BE2C (cell line): Measurements from ENCODE around the gene RALGAPA2.

ENCODE experiments used
- DNase-seq: peaks from one replicate; pipeline ENCODE4 v3.0.0-alpha.2; 2020
- H3K27me3 ChIP-seq: fragments of 250-450 bp; sonication (Bioruptor Pico); 2 replicates; pipeline ENCODE4 v1.5.1; 2020; ENCODE audit warnings: mild to moderate bottlenecking
- H3K36me3 ChIP-seq: fragments of 250-450 bp; sonication (Bioruptor Pico); 2 replicates; pipeline ENCODE4 v1.5.1; 2020; ENCODE audit warnings: mild to moderate bottlenecking
- H3K4me1 ChIP-seq: fragments of 250-450 bp; sonication (Bioruptor Pico); 2 replicates; pipeline ENCODE4 v1.5.1; 2020
- H3K4me3 ChIP-seq: 2 replicates; pipeline ENCODE4 v1.5.1; 2011; ENCODE audit warnings: low read depth, low read length
- H3K9me3 ChIP-seq: fragments of 250-450 bp; sonication (Bioruptor Pico); 2 replicates; pipeline ENCODE4 v1.5.1; 2020
- TF ChIP-seq, protein P1 (sequence below): IDR thresholded peaks from 2 replicates; pipeline ENCODE4 v1.5.1; 2012; ENCODE audit warnings: mild to moderate bottlenecking, low read depth, low read length

Gene RALGAPA2

DNA sequence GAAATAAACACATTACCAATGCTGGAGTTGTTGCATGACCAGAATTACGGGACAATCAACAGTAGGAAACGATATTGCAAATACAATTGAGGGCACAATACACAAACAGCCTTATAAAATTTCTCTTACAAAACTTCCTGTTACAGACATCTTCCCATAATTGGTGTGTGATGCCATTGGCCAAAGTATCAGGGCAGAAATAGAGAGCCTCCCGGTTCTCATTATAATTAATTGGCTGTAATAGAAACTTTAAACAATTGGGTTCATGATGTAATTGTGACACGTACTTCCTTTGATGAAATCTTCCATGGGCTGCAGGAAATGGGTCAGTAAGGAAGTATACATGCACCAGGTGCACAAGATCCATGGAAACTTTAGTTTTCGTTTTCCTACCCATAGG, 40.3 kb upstream of the RALGAPA2 start:
- Histone ChIP-seq H3K4me1 (no peaks in the 10 kb centered on the region), H3K36me3 (no peaks in the 10 kb centered on the region), H3K4me3 (no peak overlapping the region), H3K27me3 (peaks cover 23% of the 10 kb centered on the region), H3K9me3 (no peaks in the 10 kb centered on the region)
- TF ChIP-seq, protein P1, sequence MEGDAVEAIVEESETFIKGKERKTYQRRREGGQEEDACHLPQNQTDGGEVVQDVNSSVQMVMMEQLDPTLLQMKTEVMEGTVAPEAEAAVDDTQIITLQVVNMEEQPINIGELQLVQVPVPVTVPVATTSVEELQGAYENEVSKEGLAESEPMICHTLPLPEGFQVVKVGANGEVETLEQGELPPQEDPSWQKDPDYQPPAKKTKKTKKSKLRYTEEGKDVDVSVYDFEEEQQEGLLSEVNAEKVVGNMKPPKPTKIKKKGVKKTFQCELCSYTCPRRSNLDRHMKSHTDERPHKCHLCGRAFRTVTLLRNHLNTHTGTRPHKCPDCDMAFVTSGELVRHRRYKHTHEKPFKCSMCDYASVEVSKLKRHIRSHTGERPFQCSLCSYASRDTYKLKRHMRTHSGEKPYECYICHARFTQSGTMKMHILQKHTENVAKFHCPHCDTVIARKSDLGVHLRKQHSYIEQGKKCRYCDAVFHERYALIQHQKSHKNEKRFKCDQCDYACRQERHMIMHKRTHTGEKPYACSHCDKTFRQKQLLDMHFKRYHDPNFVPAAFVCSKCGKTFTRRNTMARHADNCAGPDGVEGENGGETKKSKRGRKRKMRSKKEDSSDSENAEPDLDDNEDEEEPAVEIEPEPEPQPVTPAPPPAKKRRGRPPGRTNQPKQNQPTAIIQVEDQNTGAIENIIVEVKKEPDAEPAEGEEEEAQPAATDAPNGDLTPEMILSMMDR = no peak
- no peak for DNase-seq

DNA sequence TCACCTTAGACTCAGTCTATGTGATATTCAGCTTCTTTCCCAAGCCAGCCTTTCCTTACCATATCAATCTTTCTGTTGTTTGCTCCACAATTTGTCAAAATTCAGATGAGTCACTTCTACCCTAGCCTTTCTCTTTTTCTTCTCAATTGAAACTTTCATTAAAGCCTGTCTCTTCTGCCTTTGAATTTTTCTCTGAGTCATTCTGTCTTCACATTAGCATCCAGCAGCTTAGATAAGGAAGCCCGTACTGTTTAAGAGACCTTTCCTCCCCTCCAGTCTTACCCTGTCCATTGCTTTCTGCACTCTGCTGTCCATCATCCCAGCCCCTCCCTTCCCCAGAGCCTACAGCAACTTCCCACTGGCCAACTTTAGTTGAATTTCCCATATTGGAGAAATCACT, 34.9 kb upstream of the RALGAPA2 start:
- no peaks in the 10 kb centered on the region for H3K9me3 ChIP-seq
- no peak for DNase-seq
- no peak overlapping the region for H3K4me3 ChIP-seq

GRCh38 chr20:20744170-20744725, 31.8 kb upstream of the RALGAPA2 start:
- no peaks in the 10 kb centered on the region for H3K9me3 ChIP-seq
- TF ChIP-seq, protein P1 = no peak
- H3K27me3 ChIP-seq = peaks cover 5% of the 10 kb centered on the region
- H3K4me1 ChIP-seq = no peaks in the 10 kb centered on the region
- no peaks in the 10 kb centered on the region for H3K36me3 ChIP-seq
- no peak for DNase-seq
- no peak overlapping the region for H3K4me3 ChIP-seq

More for the DNA sequence above, 34.9 kb upstream of the RALGAPA2 start:
- TF ChIP-seq, protein P1 = no peak
- no peaks in the 10 kb centered on the region for H3K36me3 ChIP-seq
- H3K4me1 ChIP-seq = no peaks in the 10 kb centered on the region
- peaks cover 5% of the 10 kb centered on the region for H3K27me3 ChIP-seq

GRCh38 chr20:20743511-20744169, 31.2 kb upstream of the RALGAPA2 start:
- Histone ChIP-seq H3K4me1 (no peaks in the 10 kb centered on the region), H3K27me3 (peaks cover 5% of the 10 kb centered on the region), H3K9me3 (no peaks in the 10 kb centered on the region), H3K36me3 (no peaks in the 10 kb centered on the region), H3K4me3 (no peak overlapping the region)
- TF ChIP-seq, protein P1 = no peak
- DNase-seq = no peak

DNA sequence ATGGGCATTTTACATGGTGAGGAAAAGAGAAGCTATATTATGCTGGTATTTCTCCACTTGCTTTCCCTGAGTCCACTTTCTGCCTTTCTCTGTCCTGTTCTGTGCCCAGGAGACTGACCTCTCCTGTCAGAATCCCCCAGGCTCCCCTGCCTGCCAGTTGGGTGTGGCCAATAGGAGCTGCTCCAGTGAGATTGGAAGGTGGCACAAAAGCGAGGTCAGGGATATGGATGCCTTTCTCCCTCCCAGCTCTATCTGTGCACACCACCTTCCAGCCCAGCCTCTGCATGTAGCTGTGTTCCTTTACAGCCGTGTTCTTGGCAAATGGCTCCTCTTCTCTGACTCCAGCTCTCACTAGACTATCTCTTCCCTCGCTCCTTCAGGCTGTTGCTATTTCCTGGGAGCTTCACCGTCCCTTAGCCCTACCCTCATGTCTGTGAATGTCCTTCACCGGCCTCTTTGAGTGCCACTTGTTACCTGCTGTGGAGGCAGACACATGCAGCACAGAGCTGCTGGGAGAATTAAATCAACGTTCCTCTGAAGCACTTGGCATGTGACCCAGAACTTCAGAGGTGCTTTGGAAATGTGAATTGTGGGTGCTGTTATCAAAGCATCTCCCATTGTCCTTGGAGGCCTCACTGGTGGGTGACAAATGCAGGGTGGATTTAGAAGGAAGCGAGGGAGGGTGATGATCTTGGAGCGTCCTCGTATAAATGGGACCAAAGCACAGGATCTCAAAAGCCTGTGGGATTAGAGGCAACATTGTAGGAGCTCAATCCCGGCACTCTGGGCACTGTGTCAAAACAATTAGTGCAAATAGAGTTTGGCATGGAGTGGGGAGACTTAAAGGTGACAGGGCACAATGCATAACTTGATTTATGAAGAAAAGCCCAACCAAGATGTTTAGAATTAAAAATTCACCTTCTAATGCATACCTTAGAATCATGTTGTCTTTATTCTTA, 28.9 kb upstream of the RALGAPA2 start:
- no peaks in the 10 kb centered on the region for H3K4me1 ChIP-seq
- H3K9me3 ChIP-seq = no peaks in the 10 kb centered on the region
- peaks cover 10% of the 10 kb centered on the region for H3K27me3 ChIP-seq
- H3K36me3 ChIP-seq = no peaks in the 10 kb centered on the region
- no peak overlapping the region for H3K4me3 ChIP-seq
- no peak for DNase-seq
- TF ChIP-seq, protein P1 = no peak
